Adrenal gland (tissue), 5 donors: ENCODE results near the gene DARS2.

Source experiments
- CTCF ChIP-seq, 6 experiments: fragments of 450-650 bp in 4 of 6; fragments of 200-600 bp in 2 of 6; sonication (generic) in 1 of 6; IDR thresholded peaks; 1 replicate in 5 of 6; 2 replicates in 1 of 6; pipeline versions ENCODE4 v1.5.1 to v1.8.0; 2016 to 2021; ENCODE audit warnings: antibody characterized with exemption in 6 of 6, mild to moderate bottlenecking in 2 of 6, moderate library complexity in 1 of 6
- POLR2A ChIP-seq, 2 donors: fragments of 450-650 bp; IDR thresholded peaks; one replicate each; pipeline ENCODE4 v1.6.1; 2017; ENCODE audit warnings: antibody characterized with exemption in 2 of 2, mild to moderate bottlenecking in 2 of 2, moderate library complexity in 1 of 2
- donor health status: DM: no; HTN: no; CAD: no.

- TF ChIP-seq CTCF (IDR thresholded peaks at IDR 0.05) (no peak), POLR2A (IDR thresholded peaks at IDR 0.05) (no peak)
These were observed 46.6 kb downstream of the DARS2 start for GRCh38 chr1:173871091-173871490.
